Heart left ventricle (tissue), 13 donors: ENCODE measurements around the gene TBL1XR1.

Experiments
- POLR2A ChIP-seq, 2 donors: fragments of 450-650 bp; IDR thresholded peaks; one replicate each; pipeline ENCODE4 v1.6.1; 2017; ENCODE audit warnings: antibody characterized with exemption in 2 of 2, mild to moderate bottlenecking in 2 of 2, moderate library complexity in 2 of 2
- TF ChIP-seq, protein P1 (sequence below), 12 donors: fragments of 200-600 bp; sonication (generic) in 4 of 12; IDR thresholded peaks; one replicate each; pipeline versions ENCODE4 v1.5.0 to v1.8.0; 2018 to 2022; ENCODE audit warnings: antibody characterized with exemption in 12 of 12, mild to moderate bottlenecking in 5 of 12
- donor health status: ischemic (EF 13 %, LVEDD 7.1; RV severe dilation, severe dysfunction).
- donor health status: DM: no; HTN: yes; CAD: no.
- donor health status: DM: no; HTN: no; CAD: no.
- donor health status: ischemic (EF 25% LVEDD 6.9; RV normal size, moderate dysfunction).
- donor health status: ischemic (EF 25% LVEDD 5.7; RV mildly dilated, moderate dysfunction).
- donor health status: ischemic (EF 35%, LVEDD 5.7; RV mildly dilated, moderate dysfunction).
- donor health status: nonischemic (EF 11% LVEDD 7.7; RV severe dilation, severe dysfunction).
- donor health status: DM: yes; HTN: yes; CAD: no.
- donor health status: PGD.
- donor health status: ischemic (EF 29% LVEDD 5.4; RV normal size, mild dysfunction).
- donor health status: nonischemic (EF 23%, LVEDD 6.1; RV moderate dilation, normal function).

- no peak for TF ChIP-seq POLR2A (IDR thresholded peaks at IDR 0.05)
- TF ChIP-seq, protein P1, sequence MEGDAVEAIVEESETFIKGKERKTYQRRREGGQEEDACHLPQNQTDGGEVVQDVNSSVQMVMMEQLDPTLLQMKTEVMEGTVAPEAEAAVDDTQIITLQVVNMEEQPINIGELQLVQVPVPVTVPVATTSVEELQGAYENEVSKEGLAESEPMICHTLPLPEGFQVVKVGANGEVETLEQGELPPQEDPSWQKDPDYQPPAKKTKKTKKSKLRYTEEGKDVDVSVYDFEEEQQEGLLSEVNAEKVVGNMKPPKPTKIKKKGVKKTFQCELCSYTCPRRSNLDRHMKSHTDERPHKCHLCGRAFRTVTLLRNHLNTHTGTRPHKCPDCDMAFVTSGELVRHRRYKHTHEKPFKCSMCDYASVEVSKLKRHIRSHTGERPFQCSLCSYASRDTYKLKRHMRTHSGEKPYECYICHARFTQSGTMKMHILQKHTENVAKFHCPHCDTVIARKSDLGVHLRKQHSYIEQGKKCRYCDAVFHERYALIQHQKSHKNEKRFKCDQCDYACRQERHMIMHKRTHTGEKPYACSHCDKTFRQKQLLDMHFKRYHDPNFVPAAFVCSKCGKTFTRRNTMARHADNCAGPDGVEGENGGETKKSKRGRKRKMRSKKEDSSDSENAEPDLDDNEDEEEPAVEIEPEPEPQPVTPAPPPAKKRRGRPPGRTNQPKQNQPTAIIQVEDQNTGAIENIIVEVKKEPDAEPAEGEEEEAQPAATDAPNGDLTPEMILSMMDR (IDR thresholded peaks at IDR 0.05): no peak
Observed at GRCh38 chr3:177236704-177237103, 39.4 kb upstream of the TBL1XR1 start.
